Measurements from ENCODE around the gene PRRC1.
"Not testable (repeated sequence)": the region's sequence is repeated elsewhere in the genome, so short reads cannot be mapped to it uniquely, and the experiment has no call there.

The PRRC1 gene

DNA sequence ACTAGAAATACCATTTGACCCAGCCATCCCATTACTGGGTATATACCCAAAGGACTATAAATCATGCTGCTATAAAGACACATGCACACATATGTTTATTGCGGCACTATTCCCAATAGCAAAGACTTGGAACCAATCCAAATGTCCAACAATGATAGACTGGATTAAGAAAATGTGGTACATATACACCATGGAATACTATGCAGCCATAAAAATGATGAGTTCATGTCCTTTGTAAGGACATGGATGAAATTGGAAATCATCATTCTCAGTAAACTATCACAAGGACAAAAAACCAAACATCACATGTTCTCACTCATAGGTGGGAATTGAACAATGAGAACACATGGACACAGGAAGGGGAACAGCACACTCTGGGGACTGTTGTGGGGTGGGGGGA is 27.8 kb downstream of the PRRC1 start:
- ATAC-seq, DNase-seq: not testable (repeated sequence)

DNA sequence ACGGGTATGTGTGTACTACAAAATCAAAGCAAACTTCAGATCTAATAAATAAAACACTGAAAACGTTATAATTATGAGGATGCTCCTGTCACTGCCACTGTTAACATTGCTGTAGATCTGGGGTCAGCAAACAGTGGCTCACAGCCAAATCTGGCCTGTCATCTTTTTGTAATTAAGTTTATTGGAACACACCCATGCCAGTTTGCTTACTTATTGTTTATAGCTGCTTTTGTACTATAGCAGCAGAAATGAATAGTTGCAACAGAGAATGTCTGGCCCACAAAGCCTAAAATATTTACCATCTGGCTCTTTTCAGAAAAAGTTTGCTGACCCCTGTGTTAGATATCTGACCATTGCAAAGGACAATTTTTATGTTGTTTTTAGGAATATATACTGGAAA is 32.1 kb downstream of the PRRC1 start:
- no peak for DNase-seq
- no peak for ATAC-seq

DNA sequence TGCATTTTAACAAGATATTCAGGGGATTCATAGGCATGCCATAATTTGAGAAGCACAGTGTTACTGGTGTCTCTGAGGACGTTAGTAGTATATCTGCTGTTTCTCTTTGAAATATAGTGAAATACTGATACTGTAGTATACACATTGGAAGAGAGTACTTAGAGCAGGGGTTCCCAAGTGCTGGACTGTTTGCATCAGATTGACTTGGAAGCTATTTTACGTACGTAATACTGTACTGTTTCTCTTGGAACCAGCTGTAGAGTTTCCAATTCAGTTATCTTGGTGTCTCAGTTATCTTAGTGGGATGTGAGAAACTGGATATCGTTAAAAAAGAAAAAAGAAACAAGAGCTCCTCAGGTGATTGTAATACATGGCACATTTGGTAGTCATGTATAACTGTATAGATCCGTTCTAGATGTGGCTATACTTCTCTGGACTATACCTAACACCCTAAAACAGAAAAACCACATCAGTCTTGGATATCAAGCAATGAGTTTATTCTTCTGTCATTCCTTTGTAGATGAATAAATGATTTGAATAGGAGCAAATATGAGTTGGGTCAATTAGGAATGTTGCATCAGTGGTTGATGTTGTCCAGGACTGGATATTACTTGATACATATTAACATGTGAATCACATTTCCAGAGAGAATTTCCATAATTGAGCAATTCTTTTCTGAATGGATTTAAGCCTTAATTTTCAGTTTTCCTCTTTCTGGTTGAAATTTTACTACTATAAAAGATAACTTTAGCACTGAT is 33.4 kb downstream of the PRRC1 start:
- no peak for ATAC-seq
- no peak for DNase-seq

DNA sequence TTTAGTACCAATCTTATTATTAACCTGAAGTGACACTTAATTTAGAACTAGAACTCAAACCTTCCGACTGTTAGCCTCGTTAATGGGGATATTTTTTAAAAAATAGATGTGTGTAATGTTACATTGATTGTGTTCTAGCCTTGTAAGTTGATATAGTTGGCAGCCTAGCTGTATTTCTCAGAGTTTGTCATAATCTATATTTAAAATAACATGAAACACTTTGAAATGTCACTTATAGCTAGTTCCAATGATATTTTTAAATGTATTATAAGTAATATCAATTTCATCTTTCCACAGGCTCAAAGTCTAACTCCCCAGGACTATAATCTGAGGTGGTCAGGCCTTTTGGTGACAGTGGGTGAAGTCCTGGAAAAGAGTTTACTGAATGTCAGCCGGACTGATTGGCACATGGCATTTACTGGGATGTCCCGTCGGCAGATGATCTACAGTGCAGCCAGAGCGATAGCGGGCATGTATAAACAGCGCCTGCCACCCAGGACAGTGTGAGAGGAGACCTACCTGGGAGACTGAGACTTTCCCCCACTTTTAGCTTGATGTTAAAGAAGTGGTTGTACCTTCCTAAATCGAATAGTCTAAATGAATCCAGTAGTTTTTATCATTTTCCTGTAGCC is 34.1 kb downstream of the PRRC1 start:
- DNase-seq = no peak
- ATAC-seq = no peak

DNA sequence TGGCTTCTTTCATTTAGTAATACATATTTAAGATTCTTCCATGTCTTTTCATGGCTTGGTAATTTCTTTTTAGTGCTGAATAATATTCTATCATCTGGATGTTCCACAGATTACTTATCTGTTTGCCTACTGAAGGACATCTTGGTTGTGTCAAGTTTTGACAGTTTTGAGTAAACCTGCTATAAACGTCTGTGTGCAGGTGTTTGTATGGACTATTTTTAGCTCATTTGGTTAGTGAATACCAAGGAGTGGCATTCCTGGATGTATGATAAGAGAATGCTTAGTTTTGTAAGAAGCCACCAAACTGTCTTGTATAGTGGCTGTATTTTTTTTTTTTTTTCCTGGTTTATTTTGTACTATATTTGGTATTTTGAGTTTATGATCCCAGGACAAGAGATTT is 38.4 kb downstream of the PRRC1 start:
- DNase-seq = no peak
- ATAC-seq = no peak

DNA sequence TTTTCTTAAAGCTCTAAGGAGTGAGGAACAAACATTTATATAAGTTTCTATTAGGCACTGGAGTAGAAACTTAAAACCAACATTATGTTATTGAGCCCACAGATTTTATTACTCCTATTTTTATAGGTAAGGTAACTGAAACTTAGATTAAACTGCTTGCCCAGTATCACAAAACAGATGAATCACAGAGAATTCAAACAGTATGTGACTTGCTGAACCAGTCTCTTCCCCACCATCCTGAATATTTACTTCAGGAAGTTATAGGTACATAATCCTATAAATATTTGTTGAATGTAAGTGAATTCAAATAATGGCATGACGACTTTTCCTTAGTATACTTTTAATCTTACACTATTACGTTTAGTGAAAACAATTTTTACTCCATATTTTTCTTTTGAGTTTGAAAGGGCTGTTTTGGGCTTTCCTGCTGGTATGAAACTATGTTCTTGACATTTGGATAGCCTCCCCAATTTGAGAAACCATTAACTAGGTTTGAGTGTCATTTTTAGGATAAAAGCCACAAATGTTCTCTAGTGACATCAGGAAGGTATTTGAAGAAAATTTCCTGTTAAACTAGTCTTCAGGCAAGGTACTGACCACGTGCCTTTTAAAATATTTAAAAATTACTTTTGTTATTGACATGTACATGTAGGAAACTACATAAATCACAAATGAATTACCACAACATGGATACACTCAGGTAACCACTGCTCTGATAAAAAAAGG is 39.3 kb downstream of the PRRC1 start:
- DNase-seq = no peak
- no peak for ATAC-seq

DNA sequence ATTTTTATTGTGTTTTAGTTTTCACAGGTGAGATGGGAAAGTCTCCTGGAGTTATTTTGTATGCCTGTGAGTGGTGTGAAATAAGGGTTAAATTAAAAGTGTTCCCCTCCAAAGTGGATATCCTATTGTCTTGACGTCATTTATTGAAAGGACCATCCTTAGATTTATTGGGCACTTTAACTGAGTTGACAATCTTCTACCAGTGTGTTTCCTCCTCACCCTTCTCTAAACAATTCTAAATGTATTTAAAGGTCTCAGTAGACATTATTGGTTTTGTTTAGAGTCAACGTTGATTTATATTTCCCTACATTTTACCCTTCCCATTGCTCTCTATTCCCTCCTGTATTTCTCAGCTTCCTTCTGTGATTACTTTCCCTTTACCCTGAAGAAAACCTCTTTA is 40.8 kb downstream of the PRRC1 start:
- no peak for DNase-seq
- ATAC-seq = no peak

DNA sequence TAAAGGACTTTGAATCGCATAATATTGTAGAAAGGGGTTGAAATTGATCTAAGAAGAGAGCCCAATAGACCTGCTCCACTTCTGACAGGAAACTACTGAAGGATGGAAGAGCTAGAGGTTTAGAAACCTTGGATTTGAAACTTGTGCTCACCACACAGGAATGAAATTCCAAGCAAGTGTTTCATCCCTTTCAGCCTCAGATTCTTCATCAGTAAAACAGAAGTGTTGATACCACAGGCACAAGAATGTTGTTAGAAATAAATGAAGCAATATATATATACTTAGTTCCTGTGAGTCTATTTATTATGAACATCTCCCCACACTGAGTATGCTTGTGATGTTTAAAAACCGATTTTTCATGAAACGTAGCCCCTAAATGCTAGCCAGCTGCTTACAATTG is 43.8 kb downstream of the PRRC1 start:
- DNase-seq = no peak
- ATAC-seq = no peak

DNA sequence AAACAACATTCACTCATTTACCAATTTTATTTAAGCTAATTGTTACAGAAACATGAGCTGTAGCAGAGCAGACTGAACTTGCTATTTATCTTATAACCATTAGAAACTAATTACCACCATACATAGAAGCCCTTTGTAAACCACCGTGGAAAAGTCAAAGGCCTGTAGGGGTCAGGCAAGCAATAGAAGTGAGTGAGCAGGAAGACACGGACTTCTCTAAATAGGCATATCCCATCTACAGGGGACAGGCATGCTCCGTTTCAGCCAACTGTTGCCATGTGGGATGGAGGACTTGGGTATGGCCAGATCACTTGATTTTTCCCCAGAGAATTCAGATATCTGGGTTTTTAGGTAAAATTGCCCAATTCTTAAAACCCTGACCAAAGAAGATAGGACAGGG is 44.8 kb downstream of the PRRC1 start:
- no peak for DNase-seq
- ATAC-seq = no peak

DNA sequence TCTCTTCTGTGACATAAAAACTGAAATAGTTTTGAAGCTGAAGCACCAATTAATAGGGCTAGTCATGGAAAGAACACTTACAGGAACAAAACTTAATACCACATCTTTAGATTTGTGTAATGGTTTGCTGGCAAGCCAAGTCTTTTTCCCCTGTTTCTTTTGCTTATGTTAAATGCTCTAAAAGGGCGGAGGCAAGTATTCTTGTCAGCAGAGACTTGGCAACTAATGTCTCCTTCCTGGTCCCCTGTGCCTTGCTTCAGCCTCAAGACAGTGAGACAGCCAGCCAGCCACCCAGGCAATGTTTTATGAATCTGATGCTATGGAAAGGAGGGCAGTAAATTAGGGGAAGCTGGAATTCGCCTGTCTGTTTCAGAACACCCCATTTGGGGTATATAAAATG is 45.7 kb downstream of the PRRC1 start:
- DNase-seq (no peak), ATAC-seq (no peak)

DNA sequence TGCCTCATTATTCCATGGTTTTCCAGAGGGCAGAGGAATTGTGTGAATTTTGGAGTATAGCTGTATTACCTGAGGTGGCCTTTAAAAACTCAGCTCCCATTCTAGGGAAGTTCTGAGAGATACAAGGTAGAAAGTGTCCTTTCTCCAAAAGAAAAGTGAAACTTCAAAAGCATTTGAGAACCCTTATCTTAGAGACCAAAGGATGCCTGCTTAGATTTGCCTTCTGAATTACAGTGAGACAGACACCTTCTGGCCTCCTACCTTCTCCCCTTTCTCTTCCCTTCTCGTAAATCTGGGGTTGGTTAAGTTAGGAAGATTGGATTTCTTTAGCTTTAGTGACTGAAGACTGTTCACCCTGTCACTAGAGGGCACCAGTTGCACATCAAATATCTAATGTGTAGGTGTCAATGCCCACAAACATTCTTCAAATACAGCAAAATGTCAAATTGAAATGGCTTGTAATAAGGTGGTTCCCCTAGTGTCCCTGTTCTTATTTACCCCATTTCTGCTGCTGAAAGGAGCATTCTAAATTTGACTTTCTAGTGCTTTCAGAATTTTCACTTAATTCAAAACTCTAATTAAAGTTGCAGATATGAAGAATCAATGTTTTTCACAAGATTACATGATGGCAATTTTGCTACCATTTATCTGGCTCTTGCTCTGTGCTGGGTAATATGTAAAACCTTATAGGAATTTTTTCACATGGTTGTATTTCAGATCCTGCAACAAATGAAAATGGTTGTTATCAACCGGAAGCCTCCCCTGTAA is 46.7 kb downstream of the PRRC1 start:
- ATAC-seq = peak; percentile 90
- peak; percentile 42 for DNase-seq

DNA sequence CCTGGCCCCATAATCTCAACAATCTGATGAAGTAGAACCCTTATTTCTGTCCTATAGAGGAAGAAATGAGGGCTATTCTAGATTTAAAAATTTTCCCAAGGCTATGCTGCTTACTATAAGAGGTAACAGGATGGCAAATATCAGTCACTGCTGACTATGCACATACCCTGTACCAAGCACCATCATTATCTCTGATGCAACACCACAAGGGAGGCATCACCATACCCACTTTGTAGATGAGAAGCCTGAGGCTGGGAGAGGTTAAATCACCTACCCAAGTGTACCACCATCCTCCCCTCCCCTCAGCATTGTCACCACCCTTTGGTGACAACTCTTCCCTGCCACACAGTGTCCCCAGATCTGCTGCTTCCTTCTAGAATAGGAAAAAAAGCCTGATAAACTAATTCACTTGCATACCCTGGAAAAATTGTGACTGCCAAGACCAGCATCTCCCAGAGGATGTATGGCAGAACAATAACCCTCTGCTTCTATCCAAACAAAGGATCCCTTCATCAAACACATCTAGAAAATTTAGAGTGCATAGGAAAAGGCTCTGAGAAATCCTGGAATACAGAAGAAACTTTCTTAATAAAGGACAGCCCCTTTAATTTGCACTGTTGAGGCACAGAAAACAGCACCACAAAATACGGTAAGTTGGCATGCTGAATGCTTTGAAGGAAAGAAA is 48.3 kb downstream of the PRRC1 start:
- ATAC-seq (peak; percentile 11), DNase-seq (no peak)

DNA sequence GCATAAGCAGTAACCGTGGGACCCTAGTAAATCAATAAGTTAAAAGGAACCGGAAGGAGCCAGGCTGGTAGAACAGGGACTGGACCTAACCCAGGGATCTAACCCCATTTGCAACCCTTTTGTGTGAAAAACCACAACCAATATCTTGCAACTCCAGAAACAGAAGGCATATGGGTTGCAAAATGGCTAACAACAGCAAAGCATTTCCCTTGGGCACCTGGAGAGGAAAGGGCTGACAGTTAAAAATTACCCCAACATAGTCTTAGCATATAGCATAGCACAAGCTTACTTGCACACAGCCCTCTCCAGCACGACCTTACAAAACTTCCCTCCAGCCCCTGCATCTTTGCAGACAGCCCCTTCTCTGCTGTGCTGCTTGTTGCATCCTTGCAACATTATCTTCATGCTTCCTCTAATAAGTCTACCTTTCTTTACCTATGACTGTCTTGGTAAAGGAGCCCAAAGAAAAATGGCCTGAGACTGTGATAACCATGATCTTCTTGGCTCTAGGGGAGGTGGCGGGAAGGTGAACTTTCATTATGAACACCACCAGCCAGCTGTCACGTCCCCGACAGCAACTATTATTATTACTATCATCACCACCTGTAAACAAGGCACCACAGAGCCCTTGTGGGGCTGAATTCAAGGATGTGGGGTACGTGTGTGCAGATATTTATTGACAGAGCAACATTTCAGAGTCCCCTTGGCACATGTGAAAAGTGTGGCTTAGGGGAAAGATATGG is 49.8 kb downstream of the PRRC1 start:
- DNase-seq (no peak), ATAC-seq (no peak)

DNA sequence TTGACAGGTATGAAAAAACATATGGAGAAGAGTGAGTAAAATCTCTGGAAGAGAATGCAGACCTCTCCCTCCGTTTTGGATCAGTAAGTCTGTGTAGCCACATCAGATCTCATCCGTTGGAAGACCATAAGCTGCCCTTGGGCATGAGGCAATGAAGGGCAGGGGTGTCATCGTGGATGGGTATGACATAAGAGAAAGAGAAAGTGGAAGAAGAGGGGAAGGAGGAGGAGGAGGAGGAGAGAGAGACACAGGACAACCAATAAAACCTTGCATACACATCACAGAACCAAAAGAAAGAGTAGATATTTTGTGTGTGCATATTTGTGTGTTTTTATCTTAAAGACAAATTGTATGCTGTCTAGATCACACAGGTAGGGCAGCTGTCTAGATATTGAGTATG is 50.7 kb downstream of the PRRC1 start:
- ATAC-seq = no peak
- DNase-seq = no peak

DNA sequence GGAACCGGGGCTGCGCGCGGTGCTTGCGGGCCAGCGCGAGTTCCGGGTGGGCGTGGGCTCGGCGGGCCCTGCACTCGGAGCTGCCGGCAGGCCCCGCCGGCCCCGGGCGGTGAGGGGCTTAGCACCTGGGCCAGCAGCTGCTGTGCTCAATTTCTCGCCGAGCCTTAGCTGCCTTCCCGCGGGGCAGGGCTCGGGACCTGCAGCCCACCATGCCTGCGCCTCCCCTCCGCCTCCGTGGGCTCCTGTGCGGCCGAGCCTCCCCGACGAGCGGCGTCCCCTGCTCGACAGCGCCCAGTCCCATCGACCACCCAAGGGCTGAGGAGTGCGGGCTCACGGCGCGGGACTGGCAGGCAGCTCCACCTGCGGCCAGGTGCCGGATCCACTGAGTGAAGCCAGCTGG is 52.0 kb downstream of the PRRC1 start:
- ATAC-seq, DNase-seq: not testable (repeated sequence)

DNA sequence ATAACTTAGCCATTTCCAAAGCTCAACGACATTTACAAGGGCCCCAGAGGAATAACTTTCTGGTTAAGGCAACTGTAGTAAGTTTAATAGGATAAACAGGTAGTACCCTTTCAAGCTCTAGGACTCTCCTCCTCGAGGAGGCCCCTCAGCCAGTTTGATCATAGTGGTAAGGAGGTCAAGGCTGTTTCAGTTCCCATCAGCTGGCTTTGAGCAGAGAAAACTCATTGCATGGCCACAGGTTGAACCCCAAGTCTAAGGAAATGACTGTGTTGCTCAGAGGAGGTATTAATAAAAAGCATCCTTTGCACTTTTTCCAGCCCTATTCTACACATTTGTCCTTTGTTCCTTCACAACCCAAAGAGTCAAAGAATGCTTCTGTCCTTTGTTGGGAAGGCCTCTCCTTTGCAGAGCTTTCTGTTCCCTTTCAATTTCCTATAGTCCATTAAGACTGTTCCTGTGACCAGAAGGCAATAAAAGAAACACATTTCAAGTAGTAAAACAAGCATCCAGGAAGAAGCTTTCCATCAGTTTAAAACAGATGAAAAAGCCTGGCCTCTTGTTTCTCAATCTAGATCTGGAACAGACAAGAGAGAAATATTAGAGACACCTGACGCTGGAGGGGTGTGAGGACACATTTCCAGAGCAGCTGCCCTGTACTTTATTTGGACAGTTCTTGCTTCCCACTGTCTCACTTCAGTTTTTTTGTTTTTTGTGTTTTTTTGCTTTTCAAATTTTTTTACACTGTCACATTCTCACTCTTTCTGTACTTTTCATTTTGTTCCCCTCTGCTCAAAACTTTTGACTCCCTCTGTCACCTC is 54.1 kb downstream of the PRRC1 start:
- ATAC-seq (no peak), DNase-seq (no peak)

DNA sequence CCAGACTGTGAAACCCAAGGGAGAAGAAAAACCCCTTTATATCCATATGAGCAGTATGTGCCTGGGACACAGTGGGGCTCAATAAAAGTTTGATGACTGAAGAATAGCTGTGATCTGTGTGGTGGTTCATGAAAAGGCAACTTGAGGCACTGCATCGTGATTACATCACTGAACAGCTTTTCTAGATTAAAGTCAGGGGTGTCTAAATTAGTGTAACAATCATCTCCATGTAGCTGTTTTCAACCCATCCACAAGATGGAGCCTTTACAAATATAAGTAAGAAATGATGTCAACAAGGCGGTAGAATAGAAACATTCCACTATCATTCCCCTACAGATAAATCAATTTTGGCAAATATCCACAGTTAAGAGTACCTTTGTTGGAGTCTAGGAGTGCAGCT is 55.5 kb downstream of the PRRC1 start:
- DNase-seq = no peak
- ATAC-seq = no peak

DNA sequence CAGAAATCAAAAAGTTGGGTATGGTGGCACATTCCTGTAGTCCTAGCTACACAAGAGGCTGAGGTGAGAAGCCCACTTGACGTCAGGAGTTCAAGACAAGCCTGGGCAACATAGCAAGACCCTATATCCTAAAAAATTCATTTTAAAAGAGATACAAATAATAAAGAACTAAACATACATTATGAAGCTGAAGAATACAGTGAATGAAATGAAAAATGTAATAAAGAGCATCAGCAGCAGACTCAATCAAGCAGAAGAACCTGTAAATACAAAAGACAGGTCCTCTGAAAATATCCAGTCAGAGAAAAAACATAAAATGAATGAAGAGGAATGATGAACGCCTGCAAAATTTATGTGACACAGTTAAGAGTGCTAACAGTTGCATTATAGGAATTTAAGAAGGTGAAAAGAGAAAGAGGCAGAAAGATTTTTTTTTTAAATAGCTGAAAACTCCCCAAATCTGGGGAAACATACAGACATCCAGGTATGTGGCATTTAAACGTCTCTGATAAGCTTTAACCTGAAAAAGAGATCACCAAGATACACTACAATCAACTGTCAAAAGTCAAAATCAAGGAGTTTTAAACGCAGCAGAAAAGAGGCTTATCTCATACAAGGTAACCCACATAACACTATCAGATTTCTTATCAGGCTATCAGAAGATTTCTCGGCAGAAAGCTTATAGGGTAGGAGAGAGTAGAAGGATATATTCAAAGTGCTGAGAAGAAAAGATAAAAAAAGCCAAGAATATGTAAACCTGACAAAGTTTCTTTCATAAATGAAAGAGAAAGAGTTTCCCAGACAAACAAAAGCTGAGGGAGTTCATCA is 57.6 kb downstream of the PRRC1 start:
- no peak for DNase-seq
- no peak for ATAC-seq

DNA sequence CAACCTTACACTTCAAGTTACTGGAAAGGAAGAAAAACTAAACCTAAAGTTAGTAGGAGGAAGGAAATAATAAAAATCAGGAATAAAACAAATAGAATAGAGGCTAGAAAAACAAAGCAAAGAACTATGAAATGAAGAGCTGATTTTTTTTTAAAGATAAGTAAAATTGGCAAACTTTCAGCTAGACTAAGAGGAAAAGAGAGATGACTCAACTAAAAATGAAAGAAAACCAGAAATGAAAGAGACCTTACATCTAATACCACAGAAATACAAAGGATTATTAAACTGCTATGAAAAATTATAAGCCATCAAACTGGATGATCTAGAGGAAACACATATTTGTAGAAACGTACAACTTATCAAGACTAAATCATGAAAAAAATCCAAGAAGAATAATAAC is 60.0 kb downstream of the PRRC1 start:
- no peak for DNase-seq
- no peak for ATAC-seq

DNA sequence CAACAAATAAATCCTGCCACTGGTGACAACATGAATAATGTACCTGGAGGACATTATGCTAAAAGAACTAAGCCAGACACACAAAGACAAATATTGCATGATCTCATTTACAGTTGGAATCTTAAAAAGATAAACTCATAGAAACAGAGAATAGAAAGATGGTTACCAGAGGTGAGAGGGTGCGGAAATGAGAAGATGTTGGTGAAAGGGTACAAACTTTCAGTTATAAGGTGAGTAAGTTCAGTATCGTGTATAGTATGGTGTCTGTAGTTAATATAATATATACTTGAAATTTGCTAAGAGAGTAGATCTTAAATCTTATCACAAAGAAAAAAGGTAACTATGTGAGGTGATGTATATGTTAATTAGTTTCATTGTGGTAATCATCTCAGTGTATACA is 63.3 kb downstream of the PRRC1 start:
- DNase-seq (no peak), ATAC-seq (no peak)
